NCI-H128 (cell line): ENCODE data around the gene PCNX3.
"Not testable (repeated sequence)": the region's sequence is repeated elsewhere in the genome, so short reads cannot be mapped to it uniquely, and the experiment has no call there.

Source experiments
- DNase-seq: peaks from one replicate; lab custom pipeline; 2025; ENCODE audit not compliant: unreplicated experiment; lab: John Stamatoyannopoulos, UW

The PCNX3 gene

GRCh38 chr11:65651589-65652510 lies 36.3 kb downstream of the PCNX3 start:
- DNase-seq, result no peak

- peak; percentile 75 for DNase-seq
Observed at GRCh38 chr11:65652511-65653228, 37.1 kb downstream of the PCNX3 start.

GRCh38 chr11:65653229-65654225 lies 38.0 kb downstream of the PCNX3 start:
- DNase-seq, result no peak

- DNase-seq, result no peak
Observed at GRCh38 chr11:65654375-65655349, 39.1 kb downstream of the PCNX3 start.

GRCh38 chr11:65655570-65656332 lies 40.2 kb downstream of the PCNX3 start:
- DNase-seq, result no peak

GRCh38 chr11:65657426-65657825 lies 41.9 kb downstream of the PCNX3 start:
- no peak for DNase-seq

- no peak for DNase-seq
Observed at GRCh38 chr11:65658174-65659021, 42.8 kb downstream of the PCNX3 start.

GRCh38 chr11:65660038-65660437 lies 44.5 kb downstream of the PCNX3 start:
- DNase-seq, result no peak

- not testable (repeated sequence) for DNase-seq
Observed at GRCh38 chr11:65660908-65661307, 45.3 kb downstream of the PCNX3 start.

- DNase-seq, result no peak
Observed at GRCh38 chr11:65661599-65662246, 46.1 kb downstream of the PCNX3 start.

- no peak for DNase-seq
Observed at GRCh38 chr11:65662247-65662798, 46.7 kb downstream of the PCNX3 start.

GRCh38 chr11:65662799-65663638 lies 47.4 kb downstream of the PCNX3 start, which contains the start of gene RELA:
Gene RELA, minus strand, starts transcription at chr11:65662916. Its CDS starts 84 bp downstream, at chr11:65662832.
- DNase-seq, result peak; percentile 67

GRCh38 chr11:65663639-65664200 lies 48.1 kb downstream of the PCNX3 start:
- DNase-seq, result no peak

- no peak for DNase-seq
Observed at GRCh38 chr11:65672180-65672860, 56.7 kb downstream of the PCNX3 start.

GRCh38 chr11:65672982-65673381 lies 57.4 kb downstream of the PCNX3 start:
- no peak for DNase-seq
